Fibroblast of villous mesenchyme (primary cell): Measurements from ENCODE around the gene SYS1. TPM values are rescaled to one million over a fixed set of nuclear protein-coding genes. Genes with fewer than 3 reads are reported as not detected.

Experiments used
- DNase-seq: peaks from one replicate; pipeline ENCODE4 v3.0.0-alpha.2; 2010; ENCODE audit warnings: low read depth
- H3K4me3 ChIP-seq: 2 replicates; pipeline ENCODE4 v1.5.1; 2011; ENCODE audit warnings: low read depth, mild to moderate bottlenecking, low read length
- total RNA-seq: library from RNA; depleted of rRNA; stranded (reverse); fragments of >200 nt; gene quantifications from 2 replicates; pipeline ENCODE4 v1.2.3, GENCODE V29; 2012
- TF ChIP-seq, protein P1 (sequence below): IDR thresholded peaks from 2 replicates; pipeline ENCODE4 v1.5.1; 2012; ENCODE audit warnings: low read depth, mild to moderate bottlenecking, low read length; ENCODE audit not compliant: insufficient read depth

SYS1 gene
- total RNA-seq, 1 donor = 25.9 TPM

DNA sequence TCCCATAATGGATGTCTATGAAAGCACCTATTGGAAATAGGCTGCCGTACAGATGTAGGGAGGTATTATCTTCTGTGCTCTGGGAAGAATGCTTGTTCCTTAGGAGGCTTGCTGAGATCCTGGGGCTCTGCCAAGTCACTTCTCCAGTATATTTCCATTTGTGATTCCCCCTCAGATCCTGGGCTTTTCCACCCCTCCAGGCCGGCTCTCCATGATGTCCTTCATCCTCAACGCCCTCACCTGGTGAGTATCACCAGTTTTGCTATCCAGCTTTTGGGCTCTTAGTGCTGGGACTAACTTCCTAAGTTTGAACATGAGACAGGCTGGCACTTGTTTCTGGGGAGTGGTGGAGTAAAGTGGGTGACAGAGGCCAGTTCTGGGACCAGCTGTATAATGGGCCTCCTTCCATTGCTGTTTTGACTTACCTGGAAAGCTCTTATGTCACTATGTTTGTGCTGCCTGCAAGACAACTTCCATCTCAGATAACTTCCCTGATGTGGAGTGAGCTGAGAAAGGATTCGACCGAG is 2.6 kb downstream of the SYS1 start:
- DNase-seq = no peak
- no peak overlapping the region for H3K4me3 ChIP-seq
- TF ChIP-seq, protein P1, sequence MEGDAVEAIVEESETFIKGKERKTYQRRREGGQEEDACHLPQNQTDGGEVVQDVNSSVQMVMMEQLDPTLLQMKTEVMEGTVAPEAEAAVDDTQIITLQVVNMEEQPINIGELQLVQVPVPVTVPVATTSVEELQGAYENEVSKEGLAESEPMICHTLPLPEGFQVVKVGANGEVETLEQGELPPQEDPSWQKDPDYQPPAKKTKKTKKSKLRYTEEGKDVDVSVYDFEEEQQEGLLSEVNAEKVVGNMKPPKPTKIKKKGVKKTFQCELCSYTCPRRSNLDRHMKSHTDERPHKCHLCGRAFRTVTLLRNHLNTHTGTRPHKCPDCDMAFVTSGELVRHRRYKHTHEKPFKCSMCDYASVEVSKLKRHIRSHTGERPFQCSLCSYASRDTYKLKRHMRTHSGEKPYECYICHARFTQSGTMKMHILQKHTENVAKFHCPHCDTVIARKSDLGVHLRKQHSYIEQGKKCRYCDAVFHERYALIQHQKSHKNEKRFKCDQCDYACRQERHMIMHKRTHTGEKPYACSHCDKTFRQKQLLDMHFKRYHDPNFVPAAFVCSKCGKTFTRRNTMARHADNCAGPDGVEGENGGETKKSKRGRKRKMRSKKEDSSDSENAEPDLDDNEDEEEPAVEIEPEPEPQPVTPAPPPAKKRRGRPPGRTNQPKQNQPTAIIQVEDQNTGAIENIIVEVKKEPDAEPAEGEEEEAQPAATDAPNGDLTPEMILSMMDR = no peak

DNA sequence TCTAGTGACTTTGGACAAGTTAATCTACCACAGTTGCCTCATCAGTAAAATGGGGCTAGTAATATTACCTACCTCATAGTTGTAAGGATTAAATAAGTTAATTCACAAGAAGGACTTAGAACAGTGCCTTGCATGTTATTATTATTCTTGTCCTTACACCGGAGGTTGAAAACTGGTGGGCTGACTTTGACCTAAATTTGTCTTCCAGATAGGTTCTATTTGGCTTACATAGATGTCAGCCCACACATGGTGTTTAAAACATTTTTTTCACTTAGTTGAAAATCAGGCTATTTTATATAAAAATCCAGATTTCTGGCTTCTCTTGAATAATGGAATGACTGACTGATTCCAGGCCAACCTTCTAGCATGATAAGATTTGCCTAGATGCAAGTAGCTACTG is 3.2 kb downstream of the SYS1 start:
- TF ChIP-seq, protein P1 = no peak
- no peak overlapping the region for H3K4me3 ChIP-seq
- DNase-seq = no peak

DNA sequence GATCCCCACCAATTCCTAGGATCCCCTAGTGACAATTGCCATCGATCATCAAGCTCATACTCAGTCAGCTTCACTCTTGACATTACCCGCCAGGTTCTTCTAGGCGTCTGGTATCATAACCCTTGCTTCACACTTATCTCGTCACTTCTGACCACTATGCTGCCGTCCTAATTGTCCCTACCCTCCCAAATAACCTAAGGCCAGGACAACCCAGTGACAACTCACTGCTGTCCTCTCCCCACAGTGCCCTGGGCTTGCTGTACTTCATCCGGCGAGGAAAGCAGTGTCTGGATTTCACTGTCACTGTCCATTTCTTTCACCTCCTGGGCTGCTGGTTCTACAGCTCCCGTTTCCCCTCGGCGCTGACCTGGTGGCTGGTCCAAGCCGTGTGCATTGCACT is 3.7 kb downstream of the SYS1 start:
- no peak overlapping the region for H3K4me3 ChIP-seq
- DNase-seq = no peak
- TF ChIP-seq, protein P1 = no peak

DNA sequence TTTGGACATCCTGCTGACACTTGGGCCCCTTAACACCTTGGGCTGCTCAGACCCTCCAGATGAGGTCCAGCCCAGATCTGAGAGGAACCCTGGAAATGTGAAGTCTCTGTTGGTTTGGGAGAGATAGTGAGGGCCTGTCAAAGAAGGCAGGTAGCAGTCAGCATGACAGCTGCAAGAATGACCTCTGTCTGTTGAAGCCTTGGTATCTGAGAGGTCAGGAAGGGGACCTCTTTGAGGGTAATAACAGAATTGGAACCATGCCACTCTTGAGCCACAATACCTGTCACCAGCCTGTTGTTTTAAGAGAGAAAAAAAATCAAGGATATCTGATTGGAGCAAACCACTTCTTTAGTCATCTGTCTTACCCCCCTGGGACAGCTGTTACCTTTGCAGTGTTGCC is 4.2 kb downstream of the SYS1 start:
- TF ChIP-seq, protein P1 = no peak
- no peak for DNase-seq

DNA sequence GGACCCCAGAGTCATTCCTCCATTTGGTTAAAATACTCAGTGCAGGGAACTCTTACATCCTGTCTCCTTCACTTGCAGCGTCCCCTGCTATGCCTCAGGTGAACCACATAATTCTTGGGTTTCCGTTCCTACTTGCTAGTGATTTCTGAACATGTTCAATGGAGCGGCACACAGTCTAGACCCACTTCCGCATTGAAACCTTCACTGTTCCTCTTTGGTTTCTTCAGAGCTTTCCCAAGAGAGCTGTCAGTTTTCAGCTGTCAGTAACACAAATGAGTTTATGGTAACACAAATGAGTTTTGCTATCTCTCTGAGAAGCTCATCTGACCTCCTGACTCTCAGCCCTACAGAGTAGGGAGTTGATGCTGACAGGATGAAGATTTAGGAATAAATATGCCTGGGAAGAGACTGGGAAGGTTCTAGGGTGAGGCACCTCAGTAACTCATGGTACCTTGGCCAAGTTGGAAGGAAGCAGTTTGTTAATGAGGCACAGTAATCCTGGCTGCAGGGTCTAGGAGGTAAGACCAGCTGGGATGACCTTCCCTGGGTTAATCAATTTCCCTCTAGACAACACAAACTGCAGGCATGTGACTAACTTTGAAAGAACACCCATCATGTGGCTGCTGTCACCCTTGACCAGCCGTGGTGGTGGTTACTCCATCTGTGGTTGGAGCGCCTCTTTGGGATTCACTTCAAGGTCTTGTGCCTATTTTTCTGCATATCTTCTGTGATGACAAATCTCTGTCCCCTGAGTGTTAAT is 5.4 kb downstream of the SYS1 start:
- TF ChIP-seq, protein P1 = no peak
- H3K4me3 ChIP-seq = no peak overlapping the region
- DNase-seq = no peak

More for the DNA sequence above, 4.2 kb downstream of the SYS1 start:
- H3K4me3 ChIP-seq = no peak overlapping the region

DNA sequence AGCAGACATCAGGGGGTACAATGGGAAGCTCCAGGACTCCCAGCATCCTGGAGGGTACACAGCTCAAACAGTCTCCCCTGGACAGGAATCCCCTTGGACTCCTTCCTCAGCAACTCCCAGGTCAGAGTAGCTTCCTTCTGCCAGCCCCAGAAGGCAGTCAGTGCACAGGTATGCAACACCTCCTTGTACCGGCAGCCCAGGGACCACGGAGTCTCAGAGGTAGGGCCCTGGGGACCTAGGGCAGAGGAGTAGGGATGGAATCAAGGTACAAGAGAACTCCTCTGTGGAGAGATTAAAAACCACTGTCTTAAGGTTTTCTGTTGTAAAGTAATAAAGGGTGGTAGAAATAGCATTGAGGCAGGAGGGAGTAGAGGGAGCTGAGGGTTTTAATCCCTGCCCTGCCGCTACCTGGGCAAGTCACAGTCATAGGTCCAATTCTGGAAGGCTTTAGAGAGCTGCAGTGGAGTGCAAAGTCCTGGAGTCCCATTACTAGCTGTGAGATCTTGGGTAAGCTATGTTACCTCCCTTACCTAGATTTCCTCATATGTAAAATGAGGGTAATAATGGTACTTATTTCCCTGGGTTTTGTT is 7.7 kb downstream of the SYS1 start:
- TF ChIP-seq, protein P1 = no peak
- no peak for DNase-seq
- no peak overlapping the region for H3K4me3 ChIP-seq

DNA sequence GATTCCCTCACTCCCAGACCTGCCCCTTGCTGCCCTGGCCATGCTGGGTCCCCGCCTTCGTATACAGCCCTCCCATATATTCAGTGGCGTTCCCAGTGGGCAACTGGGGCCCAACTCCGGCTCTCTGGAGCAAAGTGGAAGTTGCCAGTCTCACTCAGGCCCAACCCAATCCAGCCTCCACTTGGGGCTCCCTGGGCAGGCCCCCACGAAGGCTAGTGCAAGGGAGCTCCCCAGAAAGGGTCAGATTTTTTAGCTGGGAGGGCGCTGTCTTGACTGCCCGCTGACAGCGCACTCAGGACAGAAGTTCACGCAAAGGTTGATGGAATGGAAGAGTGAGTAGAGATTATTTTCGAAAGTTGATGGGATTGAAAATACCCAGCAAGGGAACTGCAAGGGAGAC is 9.3 kb downstream of the SYS1 start:
- TF ChIP-seq, protein P1 = no peak
- no peak overlapping the region for H3K4me3 ChIP-seq
- DNase-seq = no peak
